Epithelial cell of esophagus (primary cell): ENCODE results near the gene GRIN3A.

Experiments
- DNase-seq: peaks from one replicate; pipeline ENCODE4 v3.0.0; 2010; ENCODE audit warnings: low read depth
- H3K4me3 ChIP-seq: 2 replicates; pipeline ENCODE4 v1.5.1; 2011; ENCODE audit warnings: mild to moderate bottlenecking, low read length, control low read depth
- CTCF ChIP-seq: IDR thresholded peaks from 2 replicates; pipeline ENCODE4 v1.5.1; 2011; ENCODE audit warnings: low read depth, mild to moderate bottlenecking, low read length, control low read depth, inconsistent platforms; ENCODE audit not compliant: insufficient read depth; ENCODE audit errors: missing control alignments

GRIN3A gene

DNA sequence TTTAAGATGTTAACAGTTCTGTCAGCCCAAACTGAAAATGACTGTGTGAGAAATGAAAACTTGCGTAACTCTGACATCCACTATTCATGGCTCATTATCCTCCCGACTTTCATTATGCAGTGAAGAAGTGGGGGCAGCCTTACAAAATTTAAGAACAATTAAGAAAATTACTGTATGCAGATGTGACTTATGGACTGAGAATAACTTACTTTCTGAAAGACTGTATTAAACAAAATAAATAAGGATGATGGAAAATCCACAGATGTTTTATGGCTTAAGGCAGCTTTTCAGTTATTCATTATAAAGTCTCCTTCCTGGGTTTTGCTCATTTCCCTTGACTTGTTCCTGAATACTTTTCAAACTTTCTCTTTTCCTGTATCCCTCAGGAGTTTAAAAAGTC is 55.2 kb downstream of the GRIN3A start:
- no peak for TF ChIP-seq CTCF
- no peak overlapping the region for H3K4me3 ChIP-seq
- no peak for DNase-seq

DNA sequence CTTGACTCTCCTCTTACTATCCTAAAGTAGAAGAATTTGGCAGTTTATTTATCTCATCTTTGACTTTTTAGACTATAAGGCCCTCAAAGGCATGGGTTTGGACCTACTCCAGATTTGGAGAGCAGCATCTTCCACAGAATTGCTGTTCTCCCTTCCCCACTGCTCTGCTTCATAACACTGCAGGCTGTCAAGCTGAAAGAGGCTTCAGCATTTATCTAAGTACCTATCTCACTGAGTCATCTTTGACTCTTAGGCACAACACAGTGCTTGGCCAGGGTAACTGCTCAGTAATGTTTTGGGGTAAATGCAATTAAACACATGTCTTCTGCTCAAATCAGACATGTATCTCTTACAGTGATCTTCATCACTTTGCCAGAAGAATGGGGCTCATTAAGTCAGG is 60.6 kb downstream of the GRIN3A start:
- TF ChIP-seq CTCF = no peak
- DNase-seq = no peak
- no peak overlapping the region for H3K4me3 ChIP-seq

DNA sequence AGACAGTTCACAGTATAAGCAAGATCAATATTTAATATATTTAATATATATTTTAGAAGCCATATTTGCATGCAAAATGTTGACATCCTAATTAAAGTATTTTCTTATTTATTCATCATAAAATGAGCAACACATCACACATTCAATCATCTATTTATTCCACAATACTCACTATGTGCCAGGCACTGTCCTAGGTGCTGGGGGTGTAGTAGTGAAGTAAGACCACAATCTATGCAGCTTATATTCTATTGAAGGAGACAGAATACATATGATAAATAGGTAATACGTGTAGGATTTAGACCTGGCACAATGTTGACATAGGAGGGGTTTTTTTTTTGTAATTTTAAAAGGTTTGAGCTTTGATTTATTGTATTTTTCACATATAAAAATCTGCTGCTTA is 63.1 kb downstream of the GRIN3A start:
- no peak for TF ChIP-seq CTCF
- no peak overlapping the region for H3K4me3 ChIP-seq
- DNase-seq = no peak

- no peak overlapping the region for H3K4me3 ChIP-seq
- DNase-seq = no peak
- no peak for TF ChIP-seq CTCF
Observed at GRCh38 chr9:101674165-101674564, 64.3 kb downstream of the GRIN3A start.

GRCh38 chr9:101673642-101674041 is 64.8 kb downstream of the GRIN3A start:
- DNase-seq = no peak
- H3K4me3 ChIP-seq = no peak overlapping the region
- no peak for TF ChIP-seq CTCF

DNA sequence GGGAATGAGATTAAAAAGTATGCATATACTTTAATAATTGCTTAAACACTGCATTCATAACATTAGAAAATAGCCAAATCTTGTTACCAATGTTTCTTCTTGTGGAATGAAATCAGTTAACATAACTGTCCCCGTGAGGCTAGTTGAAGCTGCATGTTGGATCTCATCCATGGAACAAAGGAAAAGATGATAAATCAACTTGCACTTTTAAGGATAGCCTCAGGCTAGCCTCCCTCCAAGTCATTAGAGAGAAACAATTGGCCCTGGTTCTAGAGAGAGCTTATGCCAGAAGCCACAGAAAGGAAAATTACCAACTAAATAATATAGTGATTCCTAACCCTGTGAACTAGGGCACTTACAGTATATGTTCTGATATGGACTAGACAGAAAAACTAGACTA is 66.9 kb downstream of the GRIN3A start:
- no peak for DNase-seq
- TF ChIP-seq CTCF = no peak
- no peak overlapping the region for H3K4me3 ChIP-seq

DNA sequence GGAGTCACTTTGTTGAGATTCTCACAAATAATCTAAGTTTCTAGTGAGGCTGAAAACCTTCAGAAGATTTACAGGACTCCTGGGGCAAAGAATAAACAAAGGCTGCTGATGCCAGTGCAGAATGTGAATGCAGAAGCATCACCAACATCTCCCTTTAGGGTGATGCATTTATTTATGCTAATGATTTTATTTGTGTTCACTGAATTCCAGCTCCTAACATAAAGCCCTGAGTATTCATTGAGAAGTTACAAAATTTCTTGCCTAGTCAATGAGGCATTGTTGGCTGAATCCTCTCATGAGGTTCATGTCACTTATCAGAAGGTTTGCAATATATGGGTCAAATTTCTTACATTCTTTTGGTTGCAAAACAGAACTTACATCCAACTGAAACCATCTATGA is 70.0 kb downstream of the GRIN3A start:
- H3K4me3 ChIP-seq = no peak overlapping the region
- no peak for DNase-seq
- TF ChIP-seq CTCF = no peak
